Ishikawa (cell line): ENCODE data around the gene CLCN4.

Source experiments
- CEBPB ChIP-seq: IDR thresholded peaks from 2 replicates; pipeline ENCODE4 v1.6.1; 2012
- EGR1 ChIP-seq: IDR thresholded peaks from 2 replicates; pipeline ENCODE4 v1.6.1; 2012
- EP300 ChIP-seq: IDR thresholded peaks from 2 replicates; pipeline ENCODE4 v1.6.1; 2012; ENCODE audit warnings: borderline replicate concordance
- MAX ChIP-seq: IDR thresholded peaks from 2 replicates; pipeline ENCODE4 v1.6.1; 2012
- NFIC ChIP-seq: IDR thresholded peaks from 2 replicates; pipeline ENCODE4 v1.6.1; 2012
- RAD21 ChIP-seq: IDR thresholded peaks from 2 replicates; pipeline ENCODE4 v1.6.1; 2012; ENCODE audit warnings: low read depth
- TAF1 ChIP-seq: IDR thresholded peaks from 2 replicates; pipeline ENCODE4 v1.6.1; 2012; ENCODE audit warnings: low read depth, mild to moderate bottlenecking
- TCF12 ChIP-seq: IDR thresholded peaks from 2 replicates; pipeline ENCODE4 v1.6.1; 2012; ENCODE audit warnings: low read depth
- TEAD4 ChIP-seq: IDR thresholded peaks from 2 replicates; pipeline ENCODE4 v1.6.1; 2012
- ZBTB7A ChIP-seq: IDR thresholded peaks from 2 replicates; pipeline ENCODE4 v1.6.1; 2012; ENCODE audit warnings: low read depth

GRCh38 chrX:10213716-10214115, 56.9 kb downstream of the CLCN4 start:
- TF ChIP-seq ZBTB7A (no peak), EGR1 (no peak), MAX (no peak), TCF12 (no peak), TAF1 (no peak), EP300 (no peak), NFIC (no peak), RAD21 (no peak), TEAD4 (no peak), CEBPB (no peak)
